Endothelial cell of umbilical vein (primary cell): ENCODE results near the gene TMPRSS9. TPM values are rescaled to one million over a fixed set of nuclear protein-coding genes. Genes with fewer than 3 reads are reported as not detected.

ENCODE experiments used
- BruUV-seq: library from RNA; stranded (reverse); fragments of 400-500 nt; replicated peaks from 2 replicates; lab custom pipeline; 2021; lab: Mats Ljungman, UMichigan
- CTCF ChIA-PET: fragments of 300-600, 350-600 bp; sonication (Branson Sonifier 250); formaldehyde crosslinking; loops from one replicate; lab custom pipeline; 2021; ENCODE audit warnings: antibody characterized with exemption, inconsistent platforms; lab: Charles Lee
- POLR2A ChIA-PET: fragments of 300-600, 350-600 bp; sonication (Branson Sonifier 250); formaldehyde crosslinking; loops from one replicate; lab custom pipeline; 2021; ENCODE audit warnings: antibody characterized with exemption, inconsistent platforms; lab: Charles Lee
- DNase-seq: peaks from one replicate; pipeline ENCODE4 v3.0.0-alpha.2; 2011; ENCODE audit warnings: low read depth, low spot score
- FAIRE-seq: peaks from 2 replicates; lab custom pipeline; 2011; peaks lifted over from hg19 to GRCh38; lab: Jason Lieb, UNC
- H2AFZ ChIP-seq: 2 replicates; pipeline ENCODE4 v1.6.0; 2012; ENCODE audit warnings: low read depth, low read length, control low read depth, inconsistent platforms
- H3K27ac ChIP-seq: 2 replicates; pipeline ENCODE4 v1.5.1; 2011; ENCODE audit warnings: low read depth, mild to moderate bottlenecking, control low read depth, low read length, moderate library complexity; ENCODE audit not compliant: insufficient read depth
- H3K27me3 ChIP-seq, 2 experiments: 2 replicates each; pipeline versions ENCODE4 v1.6.0 to v1.6.1; 2011; ENCODE audit warnings: low read length in 2 of 2, mixed read lengths in 1 of 2; ENCODE audit not compliant: control insufficient read depth in 2 of 2, insufficient read depth in 2 of 2
- H3K36me3 ChIP-seq, 2 experiments: 2 replicates in 1 of 2; 3 replicates in 1 of 2; pipeline ENCODE4 v1.5.1; 2011; ENCODE audit warnings: low read length in 2 of 2, mild to moderate bottlenecking in 1 of 2, moderate library complexity in 1 of 2; ENCODE audit not compliant: control insufficient read depth in 2 of 2, insufficient read depth in 2 of 2; ENCODE audit errors: extremely low read depth in 1 of 2
- H3K4me1 ChIP-seq: 3 replicates; pipeline ENCODE4 v1.5.1; 2011; ENCODE audit warnings: mild to moderate bottlenecking, low read length; ENCODE audit not compliant: control insufficient read depth, insufficient read depth; ENCODE audit errors: extremely low read depth
- H3K4me2 ChIP-seq: 2 replicates; pipeline ENCODE4 v1.6.1; 2011; ENCODE audit warnings: low read length, control low read depth, mixed read lengths; ENCODE audit not compliant: insufficient read depth
- H3K4me3 ChIP-seq, 3 experiments: fragments of 200-600 bp in 1 of 3; sonication (generic), shearing (Covaris generic) in 1 of 3; replicated peaks in 1 of 3; 2 replicates each; pipeline ENCODE4 v1.5.1; 2011 to 2016; ENCODE audit warnings: control low read depth in 3 of 3, low read length in 3 of 3, mild to moderate bottlenecking in 2 of 3, inconsistent platforms in 1 of 3, low read depth in 1 of 3, moderate library complexity in 1 of 3; ENCODE audit not compliant: insufficient read depth in 1 of 3
- H3K79me2 ChIP-seq: 2 replicates; pipeline ENCODE4 v1.6.0; 2012; ENCODE audit warnings: low read length, inconsistent platforms; ENCODE audit not compliant: control insufficient read depth, insufficient read depth
- H3K9ac ChIP-seq: replicated peaks from 2 replicates; pipeline ENCODE3; 2011; ENCODE audit warnings: low read length, control low read depth; ENCODE audit not compliant: insufficient read depth; ENCODE audit errors: extremely low read depth
- H3K9me1 ChIP-seq: replicated peaks from 3 replicates; pipeline ENCODE4 v1.6.0; 2011; ENCODE audit warnings: mild to moderate bottlenecking, low read length; ENCODE audit not compliant: control insufficient read depth, insufficient read depth; ENCODE audit errors: extremely low read depth
- H3K9me3 ChIP-seq: replicated peaks from 2 replicates; pipeline ENCODE4 v1.5.1; 2012; ENCODE audit warnings: low read length, inconsistent platforms; ENCODE audit not compliant: control insufficient read depth, insufficient read depth
- H4K20me1 ChIP-seq: replicated peaks from 2 replicates; pipeline ENCODE3; 2011; ENCODE audit warnings: mild to moderate bottlenecking, low read length; ENCODE audit not compliant: control insufficient read depth, insufficient read depth; ENCODE audit errors: extremely low read depth
- CTCF ChIP-seq, 2 donors: IDR thresholded peaks; 1 replicate in 1 of 2; 2 replicates in 1 of 2; pipeline ENCODE4 v1.5.1; 2011; ENCODE audit warnings: low read length in 2 of 2, mild to moderate bottlenecking in 2 of 2, moderate library complexity in 2 of 2, control low read depth in 1 of 2, inconsistent platforms in 1 of 2, low read depth in 1 of 2; ENCODE audit not compliant: insufficient read depth in 1 of 2; ENCODE audit errors: extremely low read depth in 1 of 2
- EZH2 ChIP-seq: IDR thresholded peaks from 2 replicates; pipeline ENCODE4 v1.6.1; 2012; ENCODE audit warnings: borderline replicate concordance, low read depth, mild to moderate bottlenecking, moderate library complexity, low read length, inconsistent platforms; ENCODE audit not compliant: severe bottlenecking
- GATA2 ChIP-seq: IDR thresholded peaks from 2 replicates; pipeline ENCODE4 v1.7.0; 2011; ENCODE audit warnings: low read depth, mild to moderate bottlenecking, moderate library complexity, mixed read lengths, low read length; ENCODE audit not compliant: insufficient read length, insufficient read depth
- JUN ChIP-seq: IDR thresholded peaks from 2 replicates; pipeline ENCODE4 v1.6.1; 2011; ENCODE audit warnings: borderline replicate concordance, low read depth; ENCODE audit not compliant: insufficient read length, insufficient read depth
- POLR2A ChIP-seq: IDR thresholded peaks from 2 replicates; pipeline ENCODE4 v1.6.1; 2012; ENCODE audit warnings: low read depth, mild to moderate bottlenecking, control low read depth, low read length
- POLR2AphosphoS5 ChIP-seq: IDR thresholded peaks from 2 replicates; pipeline ENCODE4 v1.6.1; 2012; ENCODE audit warnings: low read depth, mild to moderate bottlenecking, control low read depth, low read length, moderate library complexity; ENCODE audit not compliant: insufficient read depth
- dilution Hi-C: fragments of 300-500 bp; cut with MboI; formaldehyde crosslinking; loops from one replicate; pipeline ENCODE4 v1.15.0; 2019; ENCODE audit warnings: low sequenced_read_pairs; ENCODE audit not compliant: extremely low pct_ligation_motif_present
- intact Hi-C: fragments of 100-400 bp; cut with micrococcal nuclease; formaldehyde crosslinking; loops from one replicate; pipeline ENCODE4 v1.10.0; 2022
- polyA plus RNA-seq, 4 experiments: library from polyadenylated mRNA; depleted of rRNA in 3 of 4; stranded (reverse) in 3 of 4; unstranded in 1 of 4; fragments of >200 nt; gene quantifications; 2 replicates each; pipeline versions ENCODE4 v1.2.1 to v1.2.3, GENCODE V29; 2011 to 2012; ENCODE audit warnings: missing spikeins in 1 of 4
- total RNA-seq: library from RNA; stranded (reverse); gene quantifications from 2 replicates; pipeline ENCODE4 v1.2.3, GENCODE V29; 2021

The TMPRSS9 gene
- total and polyA plus RNA-seq, 2 donors (not counting 3 experiments of a cell fraction or from before 2014, with no cell fraction given): not detected

- ChIA-PET POLR2A (interaction anchor here (0.5 kb wide), 1 partner anchor 211 kb away, joined by 3 read pairs; no protein-coding TSS in a partner anchor), CTCF (interaction anchor here (1.0 to 4.4 kb wide), 8 partner anchors 28 to 192 kb away, joined by 3 to 33 read pairs (median 6); no protein-coding TSS in a partner anchor)
- H3K4me3 ChIP-seq: peak overlapping the region; percentile 63 to 75 (median 63)
- intact Hi-C loops (loop anchor here (1.0 to 2.0 kb wide), 2 partner anchors 185 to 189 kb away; partner anchors contain the start of genes PLEKHJ1 and SF3A2), dilution Hi-C loops (no loop called here)
- H3K36me3 ChIP-seq: peaks cover 0 to 5% of the 10 kb centered on the region in 2 experiments
- peak overlapping the region; percentile 68 for H3K4me2 ChIP-seq
- no peak for TF ChIP-seq GATA2
- TF ChIP-seq EZH2: no peak
- no peak for TF ChIP-seq POLR2A
- TF ChIP-seq POLR2AphosphoS5: no peak
- no peak for TF ChIP-seq CTCF (IDR thresholded peaks at IDR 0.05; ENCODE audit: extremely low read depth in 1 of 2, insufficient read depth in 1 of 2, low read depth in 1 of 2, low read length in 2 of 2)
- no peak for TF ChIP-seq JUN
- no peaks in the 10 kb centered on the region for H3K9me3 ChIP-seq
- FAIRE-seq (no peak), DNase-seq (no peak)
- H3K9ac ChIP-seq: peak overlapping the region; percentile 74
- H2AFZ ChIP-seq: no peak overlapping the region
- no TSS peak for BruUV-seq
- no peaks in the 10 kb centered on the region for H3K9me1 ChIP-seq
- H3K4me1 ChIP-seq: peaks cover 26% of the 10 kb centered on the region
- peak overlapping the region; percentile 84 for H3K27ac ChIP-seq
- H4K20me1 ChIP-seq: no peaks in the 10 kb centered on the region
- H3K27me3 ChIP-seq: no peaks in the 10 kb centered on the region
- peaks cover 31% of the 10 kb centered on the region for H3K79me2 ChIP-seq
These were observed 65.8 kb downstream of the TMPRSS9 start for GRCh38 chr19:2425622-2426581.
